Thyroid gland (tissue), 4 donors: Measurements from ENCODE around the gene UNC13C. TPM values are rescaled to one million over a fixed set of nuclear protein-coding genes. Genes with fewer than 3 reads are reported as not detected.

Experiments
- DNase-seq, 2 donors: peaks; one replicate each; pipeline ENCODE4 v3.0.0-alpha.2; 2019
- H3K27ac ChIP-seq, 3 donors: fragments of 200-600 bp; sonication (generic); 1 replicate in 2 of 3; 2 replicates in 1 of 3; pipeline ENCODE4 v1.5.1; 2016 to 2019; ENCODE audit warnings: mild to moderate bottlenecking in 1 of 3, moderate library complexity in 1 of 3
- H3K27me3 ChIP-seq: fragments of 200-600 bp; sonication (generic); one replicate; pipeline ENCODE4 v1.5.1; 2019
- H3K36me3 ChIP-seq, 2 donors: fragments of 200-600 bp; sonication (generic); one replicate each; pipeline ENCODE4 v1.5.1; 2016 to 2019
- H3K4me1 ChIP-seq, 2 donors: fragments of 200-600 bp; sonication (generic); one replicate each; pipeline ENCODE4 v1.5.1; 2017 to 2019
- H3K4me3 ChIP-seq, 3 donors: fragments of 200-600 bp; sonication (generic); replicated peaks in 1 of 3; 1 replicate in 2 of 3; 2 replicates in 1 of 3; pipeline ENCODE4 v1.5.1; 2016; ENCODE audit warnings: mild to moderate bottlenecking in 1 of 3
- H3K9me3 ChIP-seq: fragments of 200-600 bp; sonication (generic); one replicate; pipeline ENCODE4 v1.5.1; 2017
- CTCF ChIP-seq, 6 experiments: fragments of 200-600 bp in 3 of 6; fragments of 450-650 bp in 3 of 6; sonication (generic) in 3 of 6; IDR thresholded peaks; one replicate each; pipeline ENCODE4 v1.5.1; 2016 to 2019; ENCODE audit warnings: antibody characterized with exemption in 6 of 6, mild to moderate bottlenecking in 2 of 6, inconsistent platforms in 1 of 6, moderate library complexity in 1 of 6
- POLR2A ChIP-seq, 2 donors: fragments of 450-650 bp; IDR thresholded peaks; one replicate each; pipeline ENCODE4 v1.6.1; 2017; ENCODE audit warnings: antibody characterized with exemption in 2 of 2, mild to moderate bottlenecking in 2 of 2, moderate library complexity in 1 of 2
- WGBS, 2 donors: methylation state at CpG; one replicate each; pipeline ENCODE4 v1.1.5; 2017; 5-methylcytosine and 5-hydroxymethylcytosine counted together
- intact Hi-C: fragments of 100-400 bp; cut with DNase I; formaldehyde crosslinking; loops from one replicate; pipeline ENCODE4 v1.15.1; 2023
- total RNA-seq, 4 donors: library from RNA; depleted of rRNA; stranded (reverse); fragments of >200 nt; gene quantifications; one replicate each; pipeline ENCODE4 v1.2.3, GENCODE V29; 2016

The UNC13C gene
- total RNA-seq, 4 donors from 2014 or later, result 1.1 to 10.6 (median 7.5) TPM

DNA sequence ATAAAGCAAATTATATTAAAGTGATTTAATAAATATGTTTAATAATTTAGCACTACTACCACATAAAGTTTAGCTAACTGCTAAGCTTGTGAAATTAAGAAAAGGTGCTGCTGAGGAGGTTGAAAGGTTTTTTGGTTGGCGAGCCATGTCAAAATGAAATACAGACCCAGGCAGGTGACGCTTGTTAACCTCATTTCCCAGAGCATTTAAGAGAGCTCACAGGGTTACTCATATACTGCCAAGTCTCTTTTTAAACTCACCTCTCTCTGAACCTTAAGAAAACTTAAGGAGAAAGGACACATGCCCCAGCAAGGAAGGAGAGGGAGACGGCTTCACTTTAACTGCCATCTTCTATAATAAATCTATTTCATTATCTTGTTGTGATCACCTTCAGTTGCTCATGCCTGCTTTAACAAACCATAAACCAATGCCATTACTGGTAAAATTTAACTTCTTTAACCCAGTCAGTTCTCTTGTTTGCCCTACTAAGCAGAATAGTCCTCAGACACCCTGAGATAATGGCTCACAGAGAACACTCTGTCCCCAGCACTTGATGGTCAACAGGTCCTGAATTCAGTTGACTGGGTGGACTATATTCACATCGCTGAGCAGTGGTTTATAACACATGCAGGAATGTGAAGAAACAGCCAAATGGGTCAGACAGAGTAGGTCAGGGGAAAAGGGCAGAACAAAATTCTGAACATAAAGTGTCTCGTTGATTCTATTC, 540.1 kb downstream of the UNC13C start:
- Histone ChIP-seq H3K4me3 (no peak overlapping the region), H3K36me3 (no peaks in the 10 kb centered on the region), H3K27me3 (no peaks in the 10 kb centered on the region), H3K27ac (peak overlapping the region in 2 of 3 donors; percentile 55 to 56), H3K4me1 (peaks cover 15% of the 10 kb centered on the region in 2 donors), H3K9me3 (no peaks in the 10 kb centered on the region)
- intact Hi-C loops, result no loop called here
- WGBS, 2 donors, result 25 to 39% methylated on average over 5 of the region's 5 CpGs
- TF ChIP-seq CTCF (IDR thresholded peaks at IDR 0.05) (peak in 1 of 6 experiments; percentile 7), POLR2A (IDR thresholded peaks at IDR 0.05) (no peak)
- peak; percentile 52 to 57 for DNase-seq

GRCh38 chr15:54519577-54519976, 541.3 kb downstream of the UNC13C start:
- Histone ChIP-seq H3K36me3 (no peaks in the 10 kb centered on the region), H3K27me3 (no peaks in the 10 kb centered on the region), H3K27ac (peak overlapping the region in 1 of 3 donors; percentile 56), H3K4me3 (no peak overlapping the region), H3K9me3 (no peaks in the 10 kb centered on the region), H3K4me1 (peaks cover 15% of the 10 kb centered on the region in 2 donors)
- DNase-seq, result no peak
- intact Hi-C loops, result no loop called here
- TF ChIP-seq CTCF (IDR thresholded peaks at IDR 0.05), result no peak
- no peak for TF ChIP-seq POLR2A (IDR thresholded peaks at IDR 0.05)
- 57 to 72% methylated on average over 5 of the region's 5 CpGs for WGBS, 2 donors

DNA sequence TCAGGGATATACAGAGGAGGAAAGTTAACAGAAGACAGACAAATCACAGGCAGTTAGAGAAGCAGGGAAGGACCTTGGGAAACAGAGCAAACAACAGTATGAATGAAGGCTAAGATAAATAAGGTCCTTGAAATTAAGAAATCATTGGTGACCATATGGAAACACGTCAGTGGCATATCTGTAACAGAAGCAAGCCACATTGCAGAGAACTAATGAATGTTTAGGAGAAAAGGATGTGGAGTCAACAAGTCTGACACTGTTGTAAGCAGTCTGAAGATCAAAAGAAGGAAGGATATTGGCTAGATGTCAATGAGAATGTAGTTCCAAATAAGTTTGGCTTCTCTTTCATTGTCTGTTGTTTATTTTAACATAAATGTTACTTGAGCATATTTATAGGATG, 542.4 kb downstream of the UNC13C start:
- H3K4me1 ChIP-seq, result peaks cover 15% of the 10 kb centered on the region in 2 donors
- H3K36me3 ChIP-seq, result no peaks in the 10 kb centered on the region
- H3K9me3 ChIP-seq, result no peaks in the 10 kb centered on the region
- H3K27ac ChIP-seq, result no peak overlapping the region
- intact Hi-C loops, result no loop called here
- WGBS, 2 donors, result 78 to 87% methylated on average over 1 of the region's 1 CpG
- TF ChIP-seq CTCF (IDR thresholded peaks at IDR 0.05) (no peak), POLR2A (IDR thresholded peaks at IDR 0.05) (no peak)
- no peak overlapping the region for H3K4me3 ChIP-seq
- no peaks in the 10 kb centered on the region for H3K27me3 ChIP-seq
- DNase-seq, result no peak

DNA sequence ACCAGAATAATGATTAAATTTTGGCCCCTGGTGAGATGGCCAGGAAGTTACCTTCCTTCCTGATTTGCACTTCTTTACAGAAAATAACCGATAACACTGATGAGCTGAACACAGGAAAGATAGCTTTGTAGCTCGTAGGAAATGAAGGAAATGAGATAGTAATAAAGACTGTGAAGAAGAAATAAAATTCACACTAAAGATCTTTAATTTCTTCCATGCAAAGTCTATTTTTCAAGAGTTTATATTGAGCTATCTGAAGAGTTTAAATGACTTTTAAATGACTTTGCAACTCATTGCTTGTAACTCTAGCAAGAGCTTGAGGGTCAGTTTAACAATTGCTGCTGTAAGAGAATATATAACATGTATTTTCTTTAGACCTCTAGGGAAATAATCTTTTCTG, 543.0 kb downstream of the UNC13C start:
- 67 to 78% methylated on average over 2 of the region's 2 CpGs for WGBS, 2 donors
- no peak overlapping the region for H3K27ac ChIP-seq
- H3K9me3 ChIP-seq, result no peaks in the 10 kb centered on the region
- DNase-seq, result no peak
- no peaks in the 10 kb centered on the region for H3K36me3 ChIP-seq
- no peak overlapping the region for H3K4me3 ChIP-seq
- H3K27me3 ChIP-seq, result no peaks in the 10 kb centered on the region
- TF ChIP-seq POLR2A (IDR thresholded peaks at IDR 0.05) (no peak), CTCF (IDR thresholded peaks at IDR 0.05) (no peak)
- intact Hi-C loops, result no loop called here
- H3K4me1 ChIP-seq, result peaks cover 15% of the 10 kb centered on the region in 2 donors

GRCh38 chr15:54528021-54528420, 549.8 kb downstream of the UNC13C start:
- intact Hi-C loops, result no loop called here
- no peak for DNase-seq
- no peaks in the 10 kb centered on the region for H3K9me3 ChIP-seq
- no peaks in the 10 kb centered on the region for H3K4me1 ChIP-seq
- no peak for TF ChIP-seq CTCF (IDR thresholded peaks at IDR 0.05)
- TF ChIP-seq POLR2A (IDR thresholded peaks at IDR 0.05), result no peak
- no peaks in the 10 kb centered on the region for H3K27me3 ChIP-seq
- no peak overlapping the region for H3K27ac ChIP-seq
- H3K4me3 ChIP-seq, result no peak overlapping the region
- H3K36me3 ChIP-seq, result no peaks in the 10 kb centered on the region
- WGBS, 2 donors, result 86 to 92% methylated on average over 1 of the region's 1 CpG
